GM19455 (cell line): ENCODE measurements around the gene METTL23.

Source experiments
- ATAC-seq: cut with Tn5 transposase; IDR thresholded peaks from one replicate; pipeline ENCODE4 v1.9.1; 2021; ENCODE audit not compliant: unreplicated experiment

METTL23 gene

GRCh38 chr17:76755285-76755684, 28.6 kb downstream of the METTL23 start:
- no peak for ATAC-seq

DNA sequence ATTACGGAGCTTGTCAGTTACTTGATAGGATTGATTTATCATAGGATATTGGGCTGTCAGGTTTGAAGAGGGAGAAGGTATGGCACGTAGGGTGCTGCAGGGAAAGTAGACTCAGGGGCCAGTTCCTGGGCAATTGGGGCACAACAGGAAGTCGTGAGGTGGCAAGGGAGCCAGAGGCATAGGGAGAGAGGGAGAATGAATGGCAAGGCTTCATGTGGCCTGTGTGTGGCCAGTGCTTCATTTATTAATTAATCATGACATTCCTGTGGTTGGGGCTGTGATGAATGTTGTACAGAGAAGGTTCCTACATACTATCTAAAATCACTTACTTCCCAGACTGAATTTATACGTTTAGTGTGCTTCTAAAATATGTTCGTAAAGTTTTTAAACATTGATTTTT, 30.6 kb downstream of the METTL23 start:
- no peak for ATAC-seq

DNA sequence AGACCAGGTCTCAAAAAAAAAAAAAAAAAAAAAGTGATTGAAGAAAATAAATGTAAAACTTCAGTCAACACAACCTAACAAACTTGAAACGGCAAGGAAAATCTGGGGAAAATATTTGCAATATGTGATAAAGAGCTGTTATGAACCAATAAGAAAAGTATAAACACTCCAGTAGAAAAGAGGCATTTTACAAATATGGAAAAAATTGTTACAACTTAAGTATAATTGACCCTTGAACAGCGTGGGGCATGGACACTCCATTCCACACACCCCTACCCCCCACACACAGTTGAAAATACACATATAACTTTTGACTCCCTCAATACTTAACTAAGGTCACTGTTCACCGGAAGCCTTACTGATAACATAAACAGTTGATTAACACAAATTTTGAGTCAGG, 31.9 kb downstream of the METTL23 start:
- no peak for ATAC-seq

GRCh38 chr17:76772842-76773525, 46.3 kb downstream of the METTL23 start:
- ATAC-seq: no peak

- ATAC-seq: no peak
Measured at GRCh38 chr17:76775021-76775600, 48.5 kb downstream of the METTL23 start.

- no peak for ATAC-seq
Measured at GRCh38 chr17:76781056-76781982, 54.7 kb downstream of the METTL23 start.

DNA sequence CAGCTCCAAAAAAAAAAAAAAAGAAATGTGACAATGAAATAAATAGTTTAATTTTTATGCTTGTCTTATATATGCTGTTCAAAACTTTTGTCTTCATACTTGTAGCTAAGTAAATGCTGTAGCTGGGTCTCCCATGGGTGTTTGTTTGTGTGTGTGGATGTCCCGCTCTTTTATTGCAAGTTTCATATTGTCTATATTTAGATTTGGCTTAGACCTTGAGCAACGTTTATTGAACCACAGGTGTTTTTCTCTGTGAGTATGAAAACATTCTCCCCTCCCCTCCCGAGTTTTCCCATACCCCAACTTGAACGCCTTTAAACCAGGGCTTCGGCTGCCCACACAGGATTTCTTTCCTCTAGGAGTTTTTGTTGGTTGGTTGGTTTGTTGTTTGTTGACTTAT, 56.5 kb downstream of the METTL23 start:
- ATAC-seq: no peak
